Upper lobe of left lung (tissue), 6 donors: Measurements from ENCODE around the gene MAPK12. TPM values are rescaled to one million over a fixed set of nuclear protein-coding genes. Genes with fewer than 3 reads are reported as not detected.
A peak's percentile ranks its signal among the peaks of the same experiment; 100 is the strongest.

Experiments used
- ATAC-seq, 2 donors: fragments of 200-7000 bp; cut with Tn5 transposase; one replicate each; pipeline ENCODE4 v1.9.1; 2022; ENCODE audit warnings: mild to moderate bottlenecking in 2 of 2, moderate library complexity in 2 of 2; ENCODE audit not compliant: low FRiP score in 2 of 2
- DNase-seq, 2 donors: peaks; one replicate each; pipeline ENCODE4 v3.0.0-alpha.2; 2019 to 2020
- H3K27ac ChIP-seq, 4 donors: fragments of 200-600 bp; sonication (generic); one replicate each; pipeline ENCODE4 v1.5.1; 2016 to 2019
- H3K27me3 ChIP-seq, 4 donors: fragments of 200-600 bp; sonication (generic); one replicate each; pipeline ENCODE4 v1.5.1; 2017 to 2019
- H3K36me3 ChIP-seq, 4 donors: fragments of 200-600 bp; sonication (generic); one replicate each; pipeline ENCODE4 v1.5.1; 2016 to 2019
- H3K4me1 ChIP-seq, 4 donors: fragments of 200-600 bp; sonication (generic); one replicate each; pipeline ENCODE4 v1.5.1; 2018 to 2019
- H3K4me3 ChIP-seq, 4 donors: fragments of 200-600 bp; sonication (generic); one replicate each; pipeline ENCODE4 v1.5.1; 2017 to 2019; ENCODE audit warnings: mild to moderate bottlenecking in 2 of 4, moderate library complexity in 1 of 4
- H3K9me3 ChIP-seq, 4 donors: fragments of 200-600 bp; sonication (generic); one replicate each; pipeline ENCODE4 v1.5.1; 2018 to 2019
- CTCF ChIP-seq, 6 experiments: fragments of 450-650 bp in 4 of 6; fragments of 200-600 bp in 2 of 6; sonication (generic) in 2 of 6; IDR thresholded peaks; one replicate each; pipeline ENCODE4 v1.5.1; 2016 to 2019; ENCODE audit warnings: antibody characterized with exemption in 6 of 6
- EP300 ChIP-seq, 4 donors: sonication (generic); formaldehyde crosslinking; IDR thresholded peaks; one replicate each; pipeline ENCODE4 v1.5.1; 2017; ENCODE audit warnings: antibody characterized with exemption in 4 of 4, control low read depth in 2 of 4
- POLR2A ChIP-seq, 4 donors: fragments of 450-650 bp; IDR thresholded peaks; one replicate each; pipeline ENCODE4 v1.5.1; 2016 to 2017; ENCODE audit warnings: antibody characterized with exemption in 4 of 4, mild to moderate bottlenecking in 2 of 4
- POLR2AphosphoS5 ChIP-seq, 2 donors: sonication (generic); formaldehyde crosslinking; IDR thresholded peaks; one replicate each; pipeline ENCODE4 v1.5.1; 2017; ENCODE audit warnings: antibody characterized with exemption in 2 of 2
- WGBS, 2 donors: methylation state at CpG; one replicate each; pipeline ENCODE4 v1.1.5; 2017 to 2018; 5-methylcytosine and 5-hydroxymethylcytosine counted together
- total RNA-seq, 6 donors: library from RNA; depleted of rRNA in 4 of 6; stranded (reverse); fragments of >200 nt in 4 of 6; gene quantifications; one replicate each; pipeline versions ENCODE4 v1.1.0 to v1.2.1, GENCODE V29; 2016 to 2021
- donor health status: DM: no; HTN: no; CAD: no; lungs with moderate emphysema.
- donor health status: DM: no; HTN: yes; CAD: no; lungs with severe emphysema.

Gene MAPK12
- total RNA-seq, 6 donors from 2014 or later = 3.1 to 19.2 (median 10.1) TPM

DNA sequence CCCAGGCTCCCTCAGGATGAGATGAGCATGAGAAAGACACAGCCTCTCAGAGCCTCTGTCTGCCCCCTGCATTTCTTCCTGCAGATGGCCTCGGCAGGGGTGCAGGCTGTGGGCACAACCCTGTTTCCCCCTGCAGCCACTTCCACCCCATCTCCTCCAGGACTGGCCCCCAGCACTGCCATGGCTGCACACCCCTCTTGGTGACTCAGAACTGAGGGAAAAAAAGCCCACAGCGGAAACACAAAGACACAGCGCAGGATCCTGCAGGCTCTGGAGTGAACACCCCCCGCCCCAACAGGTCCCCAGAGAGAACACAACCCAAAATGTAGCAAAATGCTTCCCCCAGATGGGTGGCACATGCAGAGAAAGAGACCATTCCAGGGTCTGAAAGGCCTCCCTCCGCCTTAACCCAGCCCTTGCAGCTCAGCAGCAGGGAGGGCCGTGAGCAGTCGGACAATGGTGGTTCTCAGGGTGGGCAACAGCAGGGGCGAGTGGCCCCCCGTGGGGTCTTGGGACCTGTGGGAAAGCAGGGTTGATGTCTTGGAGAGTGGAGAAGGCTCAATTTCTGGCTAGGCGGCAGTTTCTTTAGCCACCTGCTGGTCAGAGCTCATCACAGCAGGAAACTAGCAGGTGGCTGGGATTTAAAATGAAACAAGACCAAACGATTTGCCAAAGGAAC, 24.6 kb downstream of the MAPK12 start:
- Histone ChIP-seq H3K36me3 (peaks cover 4 to 60% (median 31%) of the 10 kb centered on the region in 4 donors), H3K4me1 (peaks cover 11 to 15% (median 13%) of the 10 kb centered on the region in 4 donors)
- no peak for ATAC-seq

DNA sequence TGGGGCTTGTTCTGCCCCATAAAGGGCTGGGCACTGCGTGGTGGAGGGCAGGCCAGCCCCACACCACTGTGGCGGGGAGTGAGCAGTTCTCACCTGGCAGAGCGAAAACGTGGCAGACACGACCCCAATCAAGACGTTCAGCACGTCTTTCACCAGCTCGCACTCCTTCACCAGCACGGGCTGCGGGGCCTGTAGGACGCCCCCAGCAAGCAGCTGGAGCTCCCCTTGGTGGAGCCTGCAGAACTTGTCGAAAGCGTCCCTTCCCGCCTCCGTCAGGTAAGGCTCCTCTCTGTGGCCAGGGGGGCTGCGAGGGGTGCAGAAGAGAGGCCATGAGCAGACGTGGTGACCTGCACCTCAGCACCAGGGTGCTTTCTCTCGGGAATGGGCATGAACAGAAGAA, 28.3 kb downstream of the MAPK12 start:
- 88 to 94% methylated on average over 17 to 18 of the region's 18 CpGs for WGBS, 2 donors
- Histone ChIP-seq H3K4me3 (no peak overlapping the region), H3K4me1 (no peaks in the 10 kb centered on the region), H3K9me3 (no peaks in the 10 kb centered on the region), H3K36me3 (peaks cover 4 to 59% (median 26%) of the 10 kb centered on the region in 4 donors), H3K27ac (no peak overlapping the region), H3K27me3 (no peaks in the 10 kb centered on the region)
- TF ChIP-seq POLR2A (IDR thresholded peaks at IDR 0.05) (no peak), POLR2AphosphoS5 (IDR thresholded peaks at IDR 0.05) (no peak), CTCF (IDR thresholded peaks at IDR 0.05) (no peak), EP300 (IDR thresholded peaks at IDR 0.05) (no peak)
- peak in 1 of 2 donors; percentile 64 for DNase-seq
- no peak for ATAC-seq

More for the DNA sequence above, 24.6 kb downstream of the MAPK12 start:
- TF ChIP-seq POLR2A (IDR thresholded peaks at IDR 0.05) (no peak), CTCF (IDR thresholded peaks at IDR 0.05) (peak in 2 of 6 experiments; percentile 16 to 26)
- Histone ChIP-seq H3K9me3 (no peaks in the 10 kb centered on the region), H3K4me3 (no peak overlapping the region), H3K27me3 (no peaks in the 10 kb centered on the region), H3K27ac (no peak overlapping the region)
- 78 to 81% methylated on average over 8 to 10 of the region's 11 CpGs for WGBS, 2 donors
- DNase-seq = peak in 1 of 2 donors; percentile 30

DNA sequence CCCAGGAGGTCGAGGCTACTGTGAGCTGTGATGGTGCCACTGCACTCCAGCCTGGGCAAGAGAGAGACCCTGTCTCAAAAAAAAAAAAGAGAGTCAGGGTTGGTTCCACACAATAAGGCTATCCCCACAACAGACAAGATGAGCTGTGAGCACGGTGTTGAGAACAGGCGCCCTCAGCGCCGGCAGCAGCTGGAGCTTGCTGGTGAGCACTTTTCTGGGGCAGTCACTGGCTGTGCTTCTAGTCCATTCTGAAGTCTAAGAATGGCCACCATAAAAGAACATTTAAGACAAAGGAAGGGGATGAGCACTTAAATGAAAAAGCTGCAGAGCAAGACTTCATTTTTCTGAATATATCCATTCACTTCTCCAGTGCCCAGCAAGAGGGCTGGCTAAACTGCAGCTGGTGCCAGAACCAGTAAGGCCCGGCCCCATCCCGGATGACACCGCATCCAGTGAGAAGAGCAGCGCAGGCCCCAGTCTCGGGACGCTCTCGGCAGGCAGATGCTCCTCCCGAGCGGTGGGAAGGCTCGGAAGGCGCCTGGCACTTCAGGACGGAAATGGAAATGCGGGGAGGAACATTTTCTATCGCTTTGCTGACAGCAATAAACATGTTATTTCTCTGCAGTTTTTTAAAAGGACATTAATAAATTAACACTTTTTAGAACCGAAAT, 28.9 kb downstream of the MAPK12 start:
- DNase-seq (peak in 1 of 2 donors; percentile 54), ATAC-seq (no peak)
- Histone ChIP-seq H3K4me1 (no peaks in the 10 kb centered on the region), H3K36me3 (peaks cover 4 to 61% (median 28%) of the 10 kb centered on the region in 4 donors), H3K27me3 (no peaks in the 10 kb centered on the region), H3K9me3 (no peaks in the 10 kb centered on the region), H3K4me3 (no peak overlapping the region), H3K27ac (no peak overlapping the region)
- TF ChIP-seq POLR2AphosphoS5 (IDR thresholded peaks at IDR 0.05) = no peak
- TF ChIP-seq CTCF (IDR thresholded peaks at IDR 0.05) = no peak
- no peak for TF ChIP-seq POLR2A (IDR thresholded peaks at IDR 0.05)
- TF ChIP-seq EP300 (IDR thresholded peaks at IDR 0.05) = no peak
- 89 to 92% methylated on average over 19 to 20 of the region's 20 CpGs for WGBS, 2 donors

- 85 to 93% methylated on average over 4 to 15 of the region's 16 CpGs for WGBS, 2 donors
- Histone ChIP-seq H3K4me3 (no peak overlapping the region), H3K27ac (no peak overlapping the region), H3K4me1 (no peaks in the 10 kb centered on the region), H3K27me3 (no peaks in the 10 kb centered on the region), H3K9me3 (no peaks in the 10 kb centered on the region), H3K36me3 (peaks cover 13 to 75% (median 44%) of the 10 kb centered on the region in 4 donors)
- ATAC-seq = no peak
- no peak for TF ChIP-seq POLR2AphosphoS5 (IDR thresholded peaks at IDR 0.05)
- TF ChIP-seq EP300 (IDR thresholded peaks at IDR 0.05) = no peak
- no peak for TF ChIP-seq CTCF (IDR thresholded peaks at IDR 0.05)
- no peak for TF ChIP-seq POLR2A (IDR thresholded peaks at IDR 0.05)
- peak in 1 of 2 donors; percentile 45 for DNase-seq
Measured at GRCh38 chr22:50229370-50229769, 32.1 kb downstream of the MAPK12 start.
